IMR-90 (cell line): ENCODE results near the gene FHDC1.

ENCODE experiments used
- BHLHE40 ChIP-seq: fragments of 150-350 bp; IDR thresholded peaks from 2 replicates; pipeline ENCODE4 v1.6.1; 2016; ENCODE audit warnings: mild to moderate bottlenecking, low read depth, low read length
- CEBPB ChIP-seq: IDR thresholded peaks from 2 replicates; pipeline ENCODE4 v1.6.1; 2012; ENCODE audit warnings: low read depth, low read length, improper control_type of control experiment
- CHD1 ChIP-seq: IDR thresholded peaks from 2 replicates; pipeline ENCODE4 v1.6.1; 2012; ENCODE audit warnings: low read depth, low read length, improper control_type of control experiment
- FOS ChIP-seq: fragments of 150-350 bp; IDR thresholded peaks from 2 replicates; pipeline ENCODE4 v1.6.1; 2016; ENCODE audit warnings: low read depth, low read length
- MAFK ChIP-seq: IDR thresholded peaks from 2 replicates; pipeline ENCODE4 v1.6.1; 2012; ENCODE audit warnings: low read depth, low read length, improper control_type of control experiment
- MXI1 ChIP-seq: IDR thresholded peaks from 2 replicates; pipeline ENCODE4 v1.6.1; 2012; ENCODE audit warnings: low read depth, mild to moderate bottlenecking, low read length, moderate library complexity, borderline replicate concordance
- POLR2A ChIP-seq: IDR thresholded peaks from 2 replicates; pipeline ENCODE4 v1.6.1; 2012; ENCODE audit warnings: mild to moderate bottlenecking, low read depth, low read length
- RAD21 ChIP-seq: IDR thresholded peaks from 2 replicates; pipeline ENCODE4 v1.6.1; 2012; ENCODE audit warnings: low read length, improper control_type of control experiment
- RCOR1 ChIP-seq: IDR thresholded peaks from 2 replicates; pipeline ENCODE4 v1.6.1; 2012; ENCODE audit warnings: mild to moderate bottlenecking, low read length, improper control_type of control experiment; ENCODE audit not compliant: insufficient replicate concordance
- RFX5 ChIP-seq: IDR thresholded peaks from 2 replicates; pipeline ENCODE4 v1.8.0; 2012; ENCODE audit warnings: low read depth, mild to moderate bottlenecking, low read length, moderate library complexity
- SMC3 ChIP-seq: fragments of 150-350 bp; IDR thresholded peaks from 2 replicates; pipeline ENCODE4 v1.6.1; 2016; ENCODE audit warnings: low read depth, mild to moderate bottlenecking, antibody characterized with exemption, low read length, moderate library complexity
- TF ChIP-seq, protein P1 (sequence below): conservative IDR thresholded peaks from 2 replicates; pipeline ENCODE4 v1.5.1; 2012; ENCODE audit warnings: mild to moderate bottlenecking, low read depth, low read length, improper control_type of control experiment
- TF ChIP-seq, protein P2 (sequence below): fragments of 150-350 bp; IDR thresholded peaks from 2 replicates; pipeline ENCODE4 v1.6.1; 2016; ENCODE audit warnings: low read depth, mild to moderate bottlenecking, low read length, moderate library complexity, borderline replicate concordance
- TF ChIP-seq, protein P3 (sequence below): fragments of 150-350 bp; IDR thresholded peaks from 2 replicates; pipeline ENCODE4 v1.6.1; 2017; ENCODE audit warnings: mild to moderate bottlenecking, antibody characterized with exemption, low read length, low read depth

DNA sequence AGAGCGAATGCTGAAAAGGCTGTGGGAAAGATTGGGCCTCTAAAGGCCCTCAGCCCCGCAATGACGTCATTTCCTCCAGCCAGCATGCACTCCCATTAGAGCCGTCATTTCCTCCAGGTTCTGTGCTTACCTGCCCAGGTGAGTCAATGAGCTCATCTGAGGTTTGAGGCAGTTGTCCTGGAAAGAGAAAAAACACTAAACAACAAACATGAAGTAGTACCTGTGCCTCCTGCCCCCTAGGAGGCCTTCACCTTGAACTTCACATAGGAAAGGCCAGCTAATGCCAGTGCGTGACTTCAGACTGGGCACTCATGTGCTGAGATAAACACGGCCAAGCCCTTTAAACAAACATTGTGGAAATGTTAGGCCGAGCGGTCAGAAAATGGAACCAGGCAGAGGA is 55.9 kb downstream of the FHDC1 start:
- TF ChIP-seq, protein P1, sequence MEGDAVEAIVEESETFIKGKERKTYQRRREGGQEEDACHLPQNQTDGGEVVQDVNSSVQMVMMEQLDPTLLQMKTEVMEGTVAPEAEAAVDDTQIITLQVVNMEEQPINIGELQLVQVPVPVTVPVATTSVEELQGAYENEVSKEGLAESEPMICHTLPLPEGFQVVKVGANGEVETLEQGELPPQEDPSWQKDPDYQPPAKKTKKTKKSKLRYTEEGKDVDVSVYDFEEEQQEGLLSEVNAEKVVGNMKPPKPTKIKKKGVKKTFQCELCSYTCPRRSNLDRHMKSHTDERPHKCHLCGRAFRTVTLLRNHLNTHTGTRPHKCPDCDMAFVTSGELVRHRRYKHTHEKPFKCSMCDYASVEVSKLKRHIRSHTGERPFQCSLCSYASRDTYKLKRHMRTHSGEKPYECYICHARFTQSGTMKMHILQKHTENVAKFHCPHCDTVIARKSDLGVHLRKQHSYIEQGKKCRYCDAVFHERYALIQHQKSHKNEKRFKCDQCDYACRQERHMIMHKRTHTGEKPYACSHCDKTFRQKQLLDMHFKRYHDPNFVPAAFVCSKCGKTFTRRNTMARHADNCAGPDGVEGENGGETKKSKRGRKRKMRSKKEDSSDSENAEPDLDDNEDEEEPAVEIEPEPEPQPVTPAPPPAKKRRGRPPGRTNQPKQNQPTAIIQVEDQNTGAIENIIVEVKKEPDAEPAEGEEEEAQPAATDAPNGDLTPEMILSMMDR: no peak
- TF ChIP-seq CEBPB (no peak), RFX5 (no peak), RAD21 (no peak), BHLHE40 (no peak), POLR2A (no peak), SMC3 (no peak), MXI1 (no peak), FOS (no peak), MAFK (no peak), CHD1 (no peak), RCOR1 (no peak)
- TF ChIP-seq, protein P2, sequence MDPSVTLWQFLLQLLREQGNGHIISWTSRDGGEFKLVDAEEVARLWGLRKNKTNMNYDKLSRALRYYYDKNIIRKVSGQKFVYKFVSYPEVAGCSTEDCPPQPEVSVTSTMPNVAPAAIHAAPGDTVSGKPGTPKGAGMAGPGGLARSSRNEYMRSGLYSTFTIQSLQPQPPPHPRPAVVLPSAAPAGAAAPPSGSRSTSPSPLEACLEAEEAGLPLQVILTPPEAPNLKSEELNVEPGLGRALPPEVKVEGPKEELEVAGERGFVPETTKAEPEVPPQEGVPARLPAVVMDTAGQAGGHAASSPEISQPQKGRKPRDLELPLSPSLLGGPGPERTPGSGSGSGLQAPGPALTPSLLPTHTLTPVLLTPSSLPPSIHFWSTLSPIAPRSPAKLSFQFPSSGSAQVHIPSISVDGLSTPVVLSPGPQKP: no peak
- TF ChIP-seq, protein P3, sequence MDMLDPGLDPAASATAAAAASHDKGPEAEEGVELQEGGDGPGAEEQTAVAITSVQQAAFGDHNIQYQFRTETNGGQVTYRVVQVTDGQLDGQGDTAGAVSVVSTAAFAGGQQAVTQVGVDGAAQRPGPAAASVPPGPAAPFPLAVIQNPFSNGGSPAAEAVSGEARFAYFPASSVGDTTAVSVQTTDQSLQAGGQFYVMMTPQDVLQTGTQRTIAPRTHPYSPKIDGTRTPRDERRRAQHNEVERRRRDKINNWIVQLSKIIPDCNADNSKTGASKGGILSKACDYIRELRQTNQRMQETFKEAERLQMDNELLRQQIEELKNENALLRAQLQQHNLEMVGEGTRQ: no peak
